Cardiac muscle cell (in vitro differentiated cells and primary cell): ENCODE results near the gene HIF1AN. TPM values are rescaled to one million over a fixed set of nuclear protein-coding genes. Genes with fewer than 3 reads are reported as not detected.
A peak's percentile ranks its signal among the peaks of the same experiment; 100 is the strongest.
"Not testable (repeated sequence)": the region's sequence is repeated elsewhere in the genome, so short reads cannot be mapped to it uniquely, and the experiment has no call there.

Experiments
- DNase-seq, 2 donors: peaks; one replicate each; pipeline versions ENCODE4 v3.0.0 to v3.0.0-alpha.2; 2010 to 2017; ENCODE audit warnings: low read depth in 1 of 2, low spot score in 1 of 2
- H3K27ac ChIP-seq: fragments of 200-600 bp; sonication (generic); 2 replicates; pipeline ENCODE4 v1.5.1; 2016
- H3K27me3 ChIP-seq: fragments of 200-600 bp; sonication (generic); 2 replicates; pipeline ENCODE4 v1.6.0; 2016; ENCODE audit warnings: control low read depth
- H3K36me3 ChIP-seq: fragments of 200-600 bp; sonication (generic); 2 replicates; pipeline ENCODE4 v1.5.1; 2016; ENCODE audit warnings: control low read depth
- H3K4me1 ChIP-seq: fragments of 200-600 bp; sonication (generic); 2 replicates; pipeline ENCODE4 v1.8.1; 2017; ENCODE audit warnings: low read depth, mild to moderate bottlenecking, mixed run types
- H3K4me3 ChIP-seq: fragments of 200-600 bp; sonication (generic); 2 replicates; pipeline ENCODE4 v1.5.1; 2016; ENCODE audit warnings: mild to moderate bottlenecking
- H3K9me3 ChIP-seq: fragments of 200-600 bp; sonication (generic); 2 replicates; pipeline ENCODE4 v1.5.1; 2017; ENCODE audit warnings: low read depth, mild to moderate bottlenecking, control low read depth
- CTCF ChIP-seq: IDR thresholded peaks from 2 replicates; pipeline ENCODE4 v1.5.1; 2012; ENCODE audit warnings: low read depth, mild to moderate bottlenecking, low read length
- polyA plus RNA-seq: library from polyadenylated mRNA; unstranded; fragments of >200 nt; fragmentation: Nextera tagmentation; extraction: Ambion mirVana; gene quantifications from 2 replicates; pipeline ENCODE4 v1.2.1, GENCODE V29; 2016
- total RNA-seq: library from RNA; depleted of rRNA; stranded (reverse); fragments of >200 nt; gene quantifications from 2 replicates; pipeline ENCODE4 v1.2.3, GENCODE V29; 2016

The HIF1AN gene
- total and polyA plus RNA-seq, 2 experiments from 2014 or later, result 20.3 to 40.2 TPM

- DNase-seq, result no peak
- TF ChIP-seq CTCF, result no peak
- Histone ChIP-seq H3K27me3 (peaks cover 39% of the 10 kb centered on the region), H3K9me3 (no peaks in the 10 kb centered on the region), H3K36me3 (no peaks in the 10 kb centered on the region), H3K27ac (no peak overlapping the region), H3K4me1 (no peaks in the 10 kb centered on the region), H3K4me3 (peak overlapping the region; percentile 58)
Measured at GRCh38 chr10:100570506-100570905, 34.8 kb downstream of the HIF1AN start.

- Histone ChIP-seq H3K4me1 (no peaks in the 10 kb centered on the region), H3K4me3 (no peak overlapping the region), H3K27ac (no peak overlapping the region), H3K9me3 (no peaks in the 10 kb centered on the region), H3K27me3 (peaks cover 45% of the 10 kb centered on the region), H3K36me3 (no peaks in the 10 kb centered on the region)
- no peak for TF ChIP-seq CTCF
- no peak for DNase-seq
Measured at GRCh38 chr10:100571084-100571856, 35.5 kb downstream of the HIF1AN start.

GRCh38 chr10:100575146-100575545, 39.4 kb downstream of the HIF1AN start:
- H3K4me1 ChIP-seq, DNase-seq: not testable (repeated sequence)
- H3K27me3 ChIP-seq, result peaks cover 62% of the 10 kb centered on the region

GRCh38 chr10:100575585-100576281, 40.0 kb downstream of the HIF1AN start:
- H3K9me3 ChIP-seq, result no peaks in the 10 kb centered on the region
- H3K4me1 ChIP-seq, result no peaks in the 10 kb centered on the region
- H3K36me3 ChIP-seq, result no peaks in the 10 kb centered on the region
- no peak for DNase-seq
- no peak overlapping the region for H3K27ac ChIP-seq
- H3K4me3 ChIP-seq, result no peak overlapping the region
- peaks cover 64% of the 10 kb centered on the region for H3K27me3 ChIP-seq
- TF ChIP-seq CTCF, result no peak

More at GRCh38 chr10:100575146-100575545, 39.4 kb downstream of the HIF1AN start:
- not testable (repeated sequence) for H3K4me3 ChIP-seq, H3K36me3 ChIP-seq, H3K9me3 ChIP-seq, H3K27ac ChIP-seq

GRCh38 chr10:100576282-100576635, 40.5 kb downstream of the HIF1AN start:
- H3K36me3 ChIP-seq, result no peaks in the 10 kb centered on the region
- H3K9me3 ChIP-seq, result no peaks in the 10 kb centered on the region
- DNase-seq, result no peak
- no peak overlapping the region for H3K4me3 ChIP-seq
- peaks cover 64% of the 10 kb centered on the region for H3K27me3 ChIP-seq
- no peak overlapping the region for H3K27ac ChIP-seq
- no peaks in the 10 kb centered on the region for H3K4me1 ChIP-seq
- TF ChIP-seq CTCF, result no peak
